IMR-90 (cell line): ENCODE measurements around the gene CDR2L. TPM values are rescaled to one million over a fixed set of nuclear protein-coding genes. Genes with fewer than 3 reads are reported as not detected.

Experiments used
- ATAC-seq: fragments of 200-7000 bp; cut with Tn5 transposase; 2 replicates; pipeline ENCODE4 v1.9.1; 2020; ENCODE audit warnings: low read depth, mild to moderate bottlenecking, moderate library complexity
- BruUV-seq: library from RNA; stranded (reverse); fragments of 400-500 nt; replicated peaks from 2 replicates; lab custom pipeline; 2021; lab: Mats Ljungman, UMichigan
- CTCF ChIA-PET: fragments of 300-600 bp; formaldehyde crosslinking; extraction: SDS; loops from one replicate; lab custom pipeline; 2021; ENCODE audit warnings: antibody characterized with exemption; lab: Yijun Ruan, JAX
- POLR2A ChIA-PET: fragments of 300-600 bp; sonication (Branson Sonifier 250); formaldehyde crosslinking; loops from one replicate; lab custom pipeline; 2022; ENCODE audit warnings: antibody characterized with exemption; ENCODE audit not compliant: unreplicated experiment; lab: Charles Lee
- DNase-seq: peaks from one replicate; pipeline ENCODE4 v3.0.0; 2013
- H2AFZ ChIP-seq: replicated peaks from 2 replicates; pipeline ENCODE3; 2013; ENCODE audit warnings: low read length, mild to moderate bottlenecking; ENCODE audit not compliant: poor library complexity
- H2AK5ac ChIP-seq: 2 replicates; pipeline ENCODE4 v1.6.1; 2013; ENCODE audit warnings: low read depth, low read length, inconsistent platforms
- H2AK9ac ChIP-seq: replicated peaks from 2 replicates; pipeline ENCODE3; 2013; ENCODE audit warnings: mild to moderate bottlenecking, low read depth, low read length, moderate library complexity; ENCODE audit not compliant: poor library complexity
- H2BK120ac ChIP-seq: 2 replicates; pipeline ENCODE4 v1.6.1; 2013; ENCODE audit warnings: low read depth, low read length, inconsistent platforms
- H2BK15ac ChIP-seq: 3 replicates; pipeline ENCODE4 v1.6.1; 2013; ENCODE audit warnings: low read depth, low read length, inconsistent platforms
- H2BK20ac ChIP-seq: 2 replicates; pipeline ENCODE4 v1.6.1; 2013; ENCODE audit warnings: low read depth, mild to moderate bottlenecking, inconsistent platforms, low read length, moderate library complexity
- H2BK5ac ChIP-seq: 2 replicates; pipeline ENCODE4 v1.6.1; 2013; ENCODE audit warnings: mild to moderate bottlenecking, low read depth, low read length, inconsistent platforms; ENCODE audit not compliant: poor library complexity, severe bottlenecking
- H3K14ac ChIP-seq: replicated peaks from 2 replicates; pipeline ENCODE4 v1.6.1; 2013; ENCODE audit warnings: low read depth, low read length, inconsistent platforms
- H3K18ac ChIP-seq: 2 replicates; pipeline ENCODE4 v1.6.1; 2013; ENCODE audit warnings: low read depth, low read length, control low read depth
- H3K23ac ChIP-seq: 2 replicates; pipeline ENCODE4 v1.6.1; 2013; ENCODE audit warnings: low read depth, low read length, inconsistent platforms
- H3K27ac ChIP-seq: 2 replicates; pipeline ENCODE4 v1.5.1; 2013; ENCODE audit warnings: mild to moderate bottlenecking, control low read depth, low read length; ENCODE audit not compliant: insufficient read depth
- H3K27me3 ChIP-seq: 2 replicates; pipeline ENCODE4 v1.6.1; 2013; ENCODE audit warnings: low read length; ENCODE audit not compliant: control insufficient read depth, insufficient read depth
- H3K36me3 ChIP-seq: 2 replicates; pipeline ENCODE4 v1.6.1; 2013; ENCODE audit warnings: low read length, mixed read lengths; ENCODE audit not compliant: control insufficient read depth, insufficient read depth
- H3K4ac ChIP-seq: 2 replicates; pipeline ENCODE4 v1.6.1; 2013; ENCODE audit warnings: low read depth, low read length, inconsistent platforms
- H3K4me1 ChIP-seq: 2 replicates; pipeline ENCODE4 v1.6.1; 2013; ENCODE audit warnings: low read length, mixed read lengths; ENCODE audit not compliant: control insufficient read depth, insufficient read depth
- H3K4me2 ChIP-seq: 2 replicates; pipeline ENCODE4 v1.6.1; 2013; ENCODE audit warnings: low read depth, mild to moderate bottlenecking, control low read depth, low read length, moderate library complexity
- H3K4me3 ChIP-seq: 2 replicates; pipeline ENCODE4 v1.5.1; 2013; ENCODE audit warnings: low read depth, mild to moderate bottlenecking, control low read depth, low read length, moderate library complexity; ENCODE audit not compliant: insufficient read depth
- H3K56ac ChIP-seq: 2 replicates; pipeline ENCODE4 v1.6.1; 2013; ENCODE audit warnings: low read length, inconsistent platforms; ENCODE audit not compliant: insufficient read depth; ENCODE audit errors: extremely low read depth
- H3K79me1 ChIP-seq, 2 experiments: 2 replicates each; pipeline ENCODE4 v1.6.1; 2013; ENCODE audit warnings: low read length in 2 of 2, inconsistent platforms in 1 of 2, low read depth in 1 of 2
- H3K9ac ChIP-seq: 2 replicates; pipeline ENCODE4 v1.6.1; 2013; ENCODE audit warnings: low read depth, low read length, control low read depth
- H3K9me1 ChIP-seq: 2 replicates; pipeline ENCODE4 v1.6.1; 2013; ENCODE audit warnings: low read length, inconsistent platforms; ENCODE audit not compliant: insufficient read depth
- H3K9me3 ChIP-seq: 2 replicates; pipeline ENCODE4 v1.6.1; 2013; ENCODE audit warnings: low read length; ENCODE audit not compliant: control insufficient read depth, insufficient read depth
- H4K20me1 ChIP-seq: 2 replicates; pipeline ENCODE4 v1.6.1; 2013; ENCODE audit warnings: low read length, inconsistent platforms; ENCODE audit not compliant: insufficient read depth
- H4K5ac ChIP-seq: 2 replicates; pipeline ENCODE4 v1.6.1; 2013; ENCODE audit warnings: mild to moderate bottlenecking, low read depth, low read length, control low read depth
- H4K8ac ChIP-seq, 2 experiments: 2 replicates each; pipeline ENCODE4 v1.6.1; 2013; ENCODE audit warnings: low read depth in 2 of 2, low read length in 2 of 2, control low read depth in 1 of 2, inconsistent platforms in 1 of 2
- H4K91ac ChIP-seq: 2 replicates; pipeline ENCODE4 v1.6.1; 2013; ENCODE audit warnings: low read depth, low read length, inconsistent platforms; ENCODE audit not compliant: insufficient read depth
- CEBPB ChIP-seq: IDR thresholded peaks from 2 replicates; pipeline ENCODE4 v1.6.1; 2012; ENCODE audit warnings: low read depth, low read length, improper control_type of control experiment
- CHD1 ChIP-seq: IDR thresholded peaks from 2 replicates; pipeline ENCODE4 v1.6.1; 2012; ENCODE audit warnings: low read depth, low read length, improper control_type of control experiment
- FOS ChIP-seq: fragments of 150-350 bp; IDR thresholded peaks from 2 replicates; pipeline ENCODE4 v1.6.1; 2016; ENCODE audit warnings: low read depth, low read length
- MAFK ChIP-seq: IDR thresholded peaks from 2 replicates; pipeline ENCODE4 v1.6.1; 2012; ENCODE audit warnings: low read depth, low read length, improper control_type of control experiment
- MAZ ChIP-seq: IDR thresholded peaks from 2 replicates; pipeline ENCODE4 v1.6.1; 2012; ENCODE audit warnings: low read depth, mild to moderate bottlenecking, low read length, improper control_type of control experiment, moderate library complexity, borderline replicate concordance
- MXI1 ChIP-seq: IDR thresholded peaks from 2 replicates; pipeline ENCODE4 v1.6.1; 2012; ENCODE audit warnings: low read depth, mild to moderate bottlenecking, low read length, moderate library complexity, borderline replicate concordance
- NFE2L2 ChIP-seq: fragments of 150-350 bp; IDR thresholded peaks from 2 replicates; pipeline ENCODE4 v1.6.1; 2016; ENCODE audit warnings: low read depth, mild to moderate bottlenecking, low read length
- POLR2A ChIP-seq: IDR thresholded peaks from 2 replicates; pipeline ENCODE4 v1.6.1; 2012; ENCODE audit warnings: mild to moderate bottlenecking, low read depth, low read length
- RAD21 ChIP-seq: IDR thresholded peaks from 2 replicates; pipeline ENCODE4 v1.6.1; 2012; ENCODE audit warnings: low read length, improper control_type of control experiment
- RCOR1 ChIP-seq: IDR thresholded peaks from 2 replicates; pipeline ENCODE4 v1.6.1; 2012; ENCODE audit warnings: mild to moderate bottlenecking, low read length, improper control_type of control experiment; ENCODE audit not compliant: insufficient replicate concordance
- RFX5 ChIP-seq: IDR thresholded peaks from 2 replicates; pipeline ENCODE4 v1.8.0; 2012; ENCODE audit warnings: low read depth, mild to moderate bottlenecking, low read length, moderate library complexity
- SMC3 ChIP-seq: fragments of 150-350 bp; IDR thresholded peaks from 2 replicates; pipeline ENCODE4 v1.6.1; 2016; ENCODE audit warnings: low read depth, mild to moderate bottlenecking, antibody characterized with exemption, low read length, moderate library complexity
- WGBS, 2 experiments: methylation state at CpG; one replicate each; pipeline versions ENCODE4 v1.1.5 to v1.1.7; 2013; ENCODE audit warnings: missing lambda C conversion rate in 2 of 2; ENCODE audit not compliant: insufficient read length in 1 of 2; ENCODE audit errors: extremely low coverage in 2 of 2; 5-methylcytosine and 5-hydroxymethylcytosine counted together
- dilution Hi-C: fragments of 300-500 bp; cut with HindIII; formaldehyde crosslinking; loops from one replicate; pipeline ENCODE4 v1.14.3; 2018; ENCODE audit warnings: low sequenced_read_pairs; ENCODE audit not compliant: unreplicated experiment
- in situ Hi-C: fragments of 300-500 bp; cut with MboI; formaldehyde crosslinking; loops from 3 replicates; pipeline ENCODE4 v1.14.3; 2019; ENCODE audit warnings: low sequenced_read_pairs, inconsistent platforms, mixed read lengths
- intact Hi-C: fragments of 100-400 bp; cut with micrococcal nuclease; formaldehyde crosslinking; loops from 2 replicates; pipeline ENCODE4 v1.10.0; 2022
- polyA plus RNA-seq, 3 experiments: library from polyadenylated mRNA; depleted of rRNA; stranded (reverse); fragments of >200 nt; gene quantifications; 2 replicates each; pipeline ENCODE4 v1.2.3, GENCODE V29; 2012; ENCODE audit warnings: low replicate concordance in 1 of 3
- total RNA-seq: library from RNA; depleted of rRNA; stranded (reverse); fragments of >200 nt; gene quantifications from 2 replicates; pipeline ENCODE4 v1.2.3, GENCODE V29; 2012
- TF ChIP-seq, protein P1 (sequence below): conservative IDR thresholded peaks from 2 replicates; pipeline ENCODE4 v1.5.1; 2012; ENCODE audit warnings: mild to moderate bottlenecking, low read depth, low read length, improper control_type of control experiment
- TF ChIP-seq, protein P2 (sequence below): fragments of 150-350 bp; IDR thresholded peaks from 2 replicates; pipeline ENCODE4 v1.6.1; 2016; ENCODE audit warnings: low read depth, mild to moderate bottlenecking, low read length, moderate library complexity, borderline replicate concordance
- TF ChIP-seq, protein P3 (sequence below): fragments of 150-350 bp; IDR thresholded peaks from 2 replicates; pipeline ENCODE4 v1.6.1; 2017; ENCODE audit warnings: mild to moderate bottlenecking, antibody characterized with exemption, low read length, low read depth

CDR2L gene
- total and polyA plus RNA-seq, 2 of the 4 experiments (the other 2 are of a cell fraction): 5.7 to 18.9 TPM

DNA sequence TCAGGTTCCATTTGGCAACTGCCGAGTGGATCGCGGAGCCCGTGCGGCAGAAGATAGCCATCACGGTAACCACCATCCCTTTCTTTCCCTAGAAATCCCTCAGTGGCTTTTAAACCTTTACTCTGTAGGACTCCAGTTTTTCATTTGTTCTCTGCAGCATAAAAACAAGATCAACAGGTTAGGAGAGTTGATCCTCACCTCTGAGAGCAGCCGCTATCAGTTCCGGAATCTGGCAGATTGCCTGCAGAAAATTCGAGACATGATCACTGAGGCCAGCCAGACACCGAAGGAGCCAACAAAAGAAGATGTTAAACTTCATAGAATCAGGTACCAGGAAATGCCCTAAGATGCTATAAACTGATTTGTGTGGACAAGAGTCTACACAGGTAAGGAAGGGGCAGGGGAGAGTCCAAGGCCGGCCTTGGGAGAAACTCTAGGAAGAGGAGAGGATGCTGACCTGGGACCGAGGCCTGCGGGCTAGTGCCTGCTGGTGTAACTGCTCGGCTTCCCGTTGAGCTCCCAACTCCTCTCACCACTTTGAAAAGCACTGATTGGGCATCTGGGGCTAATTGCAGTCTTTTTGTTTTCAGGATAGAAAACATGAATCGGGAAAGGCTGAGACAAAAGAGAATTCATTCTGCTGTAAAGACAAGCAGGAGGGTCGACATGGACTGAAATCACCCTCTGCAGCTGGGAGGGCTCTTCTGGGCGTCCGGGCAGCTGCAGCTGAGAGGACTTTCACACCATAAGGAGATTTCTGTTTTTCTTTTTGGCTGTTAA lies 33.1 kb downstream of the CDR2L start:
- H3K23ac ChIP-seq: no peak overlapping the region
- H4K5ac ChIP-seq: no peak overlapping the region
- ChIA-PET POLR2A (no interaction called here), CTCF (no interaction called here)
- no peak overlapping the region for H4K8ac ChIP-seq
- H2AFZ ChIP-seq: no peak overlapping the region
- no peak overlapping the region for H3K18ac ChIP-seq
- intact Hi-C loops: no loop called here
- H2BK5ac ChIP-seq: no peak overlapping the region
- no peaks in the 10 kb centered on the region for H3K9me3 ChIP-seq
- no peaks in the 10 kb centered on the region for H4K20me1 ChIP-seq
- H3K9me1 ChIP-seq: no peaks in the 10 kb centered on the region; the same call in 1 of the 2 replicates
- H3K56ac ChIP-seq: no peak overlapping the region
- no peaks in the 10 kb centered on the region for H3K27me3 ChIP-seq
- H3K27ac ChIP-seq: no peak overlapping the region
- H3K4me2 ChIP-seq: no peak overlapping the region
- H3K36me3 ChIP-seq: peaks cover 31% of the 10 kb centered on the region
- H3K14ac ChIP-seq: no peak overlapping the region
- DNase-seq (no peak), ATAC-seq (no peak)
- no peak overlapping the region for H2BK15ac ChIP-seq
- TSS peak; percentile 69 for BruUV-seq
- dilution Hi-C loops: no loop called here
- H3K9ac ChIP-seq: no peak overlapping the region
- no peak overlapping the region for H4K91ac ChIP-seq
- no peak overlapping the region for H2BK120ac ChIP-seq
- no peak overlapping the region for H2BK20ac ChIP-seq
- peaks cover 0 to 18% of the 10 kb centered on the region in 2 experiments; a peak in 2 of 4 replicates for H3K79me1 ChIP-seq
- no peak overlapping the region for H2AK5ac ChIP-seq
- in situ Hi-C loops: no loop called here
- no peak overlapping the region for H2AK9ac ChIP-seq
- no peak overlapping the region for H3K4ac ChIP-seq
- WGBS, 2 experiments: 95% methylated on average over 4 of the region's 19 CpGs; no CpG with 5 or more reads in 1 of the 2 experiments
- H3K4me1 ChIP-seq: no peaks in the 10 kb centered on the region
- H3K4me3 ChIP-seq: no peak overlapping the region
- no peak for TF ChIP-seq MAZ
- TF ChIP-seq RFX5: no peak
- no peak for TF ChIP-seq SMC3
- TF ChIP-seq RCOR1: no peak
- TF ChIP-seq CHD1: no peak
- no peak for TF ChIP-seq CEBPB
- no peak for TF ChIP-seq RAD21
- no peak for TF ChIP-seq POLR2A
- TF ChIP-seq, protein P1, sequence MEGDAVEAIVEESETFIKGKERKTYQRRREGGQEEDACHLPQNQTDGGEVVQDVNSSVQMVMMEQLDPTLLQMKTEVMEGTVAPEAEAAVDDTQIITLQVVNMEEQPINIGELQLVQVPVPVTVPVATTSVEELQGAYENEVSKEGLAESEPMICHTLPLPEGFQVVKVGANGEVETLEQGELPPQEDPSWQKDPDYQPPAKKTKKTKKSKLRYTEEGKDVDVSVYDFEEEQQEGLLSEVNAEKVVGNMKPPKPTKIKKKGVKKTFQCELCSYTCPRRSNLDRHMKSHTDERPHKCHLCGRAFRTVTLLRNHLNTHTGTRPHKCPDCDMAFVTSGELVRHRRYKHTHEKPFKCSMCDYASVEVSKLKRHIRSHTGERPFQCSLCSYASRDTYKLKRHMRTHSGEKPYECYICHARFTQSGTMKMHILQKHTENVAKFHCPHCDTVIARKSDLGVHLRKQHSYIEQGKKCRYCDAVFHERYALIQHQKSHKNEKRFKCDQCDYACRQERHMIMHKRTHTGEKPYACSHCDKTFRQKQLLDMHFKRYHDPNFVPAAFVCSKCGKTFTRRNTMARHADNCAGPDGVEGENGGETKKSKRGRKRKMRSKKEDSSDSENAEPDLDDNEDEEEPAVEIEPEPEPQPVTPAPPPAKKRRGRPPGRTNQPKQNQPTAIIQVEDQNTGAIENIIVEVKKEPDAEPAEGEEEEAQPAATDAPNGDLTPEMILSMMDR: no peak
- TF ChIP-seq FOS: no peak
- TF ChIP-seq, protein P2, sequence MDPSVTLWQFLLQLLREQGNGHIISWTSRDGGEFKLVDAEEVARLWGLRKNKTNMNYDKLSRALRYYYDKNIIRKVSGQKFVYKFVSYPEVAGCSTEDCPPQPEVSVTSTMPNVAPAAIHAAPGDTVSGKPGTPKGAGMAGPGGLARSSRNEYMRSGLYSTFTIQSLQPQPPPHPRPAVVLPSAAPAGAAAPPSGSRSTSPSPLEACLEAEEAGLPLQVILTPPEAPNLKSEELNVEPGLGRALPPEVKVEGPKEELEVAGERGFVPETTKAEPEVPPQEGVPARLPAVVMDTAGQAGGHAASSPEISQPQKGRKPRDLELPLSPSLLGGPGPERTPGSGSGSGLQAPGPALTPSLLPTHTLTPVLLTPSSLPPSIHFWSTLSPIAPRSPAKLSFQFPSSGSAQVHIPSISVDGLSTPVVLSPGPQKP: no peak
- TF ChIP-seq NFE2L2: no peak
- TF ChIP-seq MAFK: no peak
- TF ChIP-seq MXI1: no peak
- TF ChIP-seq, protein P3, sequence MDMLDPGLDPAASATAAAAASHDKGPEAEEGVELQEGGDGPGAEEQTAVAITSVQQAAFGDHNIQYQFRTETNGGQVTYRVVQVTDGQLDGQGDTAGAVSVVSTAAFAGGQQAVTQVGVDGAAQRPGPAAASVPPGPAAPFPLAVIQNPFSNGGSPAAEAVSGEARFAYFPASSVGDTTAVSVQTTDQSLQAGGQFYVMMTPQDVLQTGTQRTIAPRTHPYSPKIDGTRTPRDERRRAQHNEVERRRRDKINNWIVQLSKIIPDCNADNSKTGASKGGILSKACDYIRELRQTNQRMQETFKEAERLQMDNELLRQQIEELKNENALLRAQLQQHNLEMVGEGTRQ: no peak
